Embryonic facial prominence (tissue), 1 donor: ENCODE results near the gene FOS.

Source experiments
- DNase-seq: peaks from one replicate; pipeline ENCODE4 v3.0.0-alpha.2; 2016; ENCODE audit errors: extremely low spot score

The FOS gene

GRCh38 chr14:75250800-75251199 is 27.8 kb upstream of the FOS start:
- DNase-seq, result no peak

- no peak for DNase-seq
These were observed 26.3 kb upstream of the FOS start for GRCh38 chr14:75252254-75252837.

- DNase-seq, result no peak
These were observed 24.2 kb upstream of the FOS start for GRCh38 chr14:75254381-75254822.

GRCh38 chr14:75254901-75255584 is 23.6 kb upstream of the FOS start:
- DNase-seq, result no peak

DNA sequence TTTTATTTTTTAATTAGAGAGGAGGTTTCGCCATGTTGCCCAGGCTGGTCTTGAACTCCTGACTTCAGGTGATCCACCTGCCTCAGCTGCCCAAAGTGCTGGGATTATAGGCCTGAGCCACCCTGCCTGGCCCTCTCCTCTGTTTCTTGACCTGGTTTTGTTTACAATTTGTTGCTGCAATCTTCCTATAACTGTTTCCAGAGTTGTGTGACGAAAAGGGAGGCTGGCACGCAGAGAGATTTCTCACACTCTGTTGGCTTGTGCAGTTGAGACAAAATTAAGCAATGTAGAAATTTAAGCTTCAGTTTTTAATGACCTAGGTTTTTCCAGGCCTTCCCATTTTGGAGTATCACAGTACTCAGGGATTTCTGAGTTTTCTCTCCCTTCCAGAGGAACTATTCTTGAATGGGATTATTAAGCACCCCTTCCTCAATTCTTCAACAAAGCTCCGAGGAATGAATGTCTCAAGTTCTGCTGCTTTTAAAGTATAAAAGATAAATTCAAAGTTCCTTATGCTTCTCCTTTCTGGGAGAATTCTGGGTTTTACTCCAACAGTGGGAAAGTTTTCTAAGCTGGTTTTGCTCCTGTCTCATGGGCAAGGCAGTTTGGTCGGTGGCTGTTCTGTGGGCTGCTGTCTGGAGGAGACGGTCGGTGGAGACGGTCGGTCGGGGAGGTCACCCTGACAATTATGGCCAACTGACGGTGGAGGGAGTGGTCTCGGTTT is 20.4 kb upstream of the FOS start:
- peak; percentile 35 for DNase-seq

DNA sequence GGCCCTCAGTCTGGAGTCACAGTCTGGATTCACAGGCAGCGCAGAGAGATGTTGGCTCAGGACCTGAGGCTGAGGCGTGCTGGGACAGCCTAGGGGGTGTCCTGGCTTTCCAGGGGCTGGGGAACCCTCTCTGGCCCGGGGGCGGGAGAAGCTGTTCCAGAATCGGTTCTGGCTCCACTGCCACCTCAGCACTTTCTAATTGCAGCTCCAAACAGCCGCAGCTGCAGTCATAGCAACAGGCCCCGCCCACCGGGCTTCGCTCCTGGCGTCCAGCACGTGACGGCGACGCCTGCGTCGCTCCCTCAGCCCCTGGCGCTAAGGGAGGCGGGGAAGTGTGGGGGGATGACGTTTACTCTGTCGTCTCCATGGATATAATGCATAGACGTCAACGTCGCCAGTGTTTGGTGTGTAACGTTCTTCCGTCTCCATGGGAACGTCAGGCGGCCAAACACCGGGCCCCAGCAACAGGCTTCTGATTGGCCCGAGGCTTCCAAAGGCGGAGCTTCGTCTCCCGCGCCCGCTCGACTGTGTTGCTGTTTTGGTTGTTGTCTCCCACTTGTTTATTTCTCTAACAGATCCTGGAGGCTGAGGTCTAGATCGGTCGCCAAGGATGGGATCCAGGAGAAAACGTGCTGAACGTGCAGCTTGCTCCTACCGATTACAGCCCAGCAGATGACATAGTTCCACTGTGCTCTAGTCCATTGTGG is 19.7 kb upstream of the FOS start:
- peak; percentile 99 for DNase-seq

GRCh38 chr14:75259510-75259855 is 19.1 kb upstream of the FOS start:
- DNase-seq, result no peak

DNA sequence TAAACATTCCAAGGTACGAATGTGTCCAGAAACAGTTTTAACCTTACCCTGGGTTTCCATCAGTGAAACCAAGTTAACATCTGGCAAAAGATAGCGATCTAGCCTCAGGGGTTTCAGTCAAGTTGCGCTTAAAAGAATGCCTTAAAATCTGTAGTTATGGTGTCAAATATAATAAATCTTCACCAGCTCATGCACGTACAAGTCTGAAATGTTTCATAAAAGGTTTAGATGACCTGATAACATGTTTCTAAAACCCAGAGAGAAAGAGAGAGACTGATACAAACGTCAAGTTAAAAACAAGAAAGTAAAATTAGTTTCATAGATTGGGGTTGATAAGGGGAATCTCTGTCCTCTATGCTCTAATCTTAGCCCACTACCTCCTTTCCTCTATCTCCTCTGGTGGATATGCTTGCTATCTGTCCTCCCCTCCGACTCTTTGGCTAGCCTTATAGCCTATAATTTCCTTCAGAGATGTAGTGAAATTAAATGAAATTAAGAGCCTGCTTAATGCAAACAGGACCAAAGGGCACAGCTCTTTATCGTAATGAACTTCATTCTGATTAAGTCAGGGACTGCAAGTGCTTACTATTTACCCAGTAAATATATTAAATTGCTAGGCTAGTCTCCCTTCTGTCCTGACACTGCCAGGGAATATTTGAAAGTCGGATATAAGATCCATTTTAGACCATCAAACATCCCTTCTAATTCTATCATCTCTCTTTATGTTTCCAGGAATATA is 18.4 kb upstream of the FOS start:
- DNase-seq, result peak; percentile 71

- no peak for DNase-seq
These were observed 16.8 kb upstream of the FOS start for GRCh38 chr14:75261820-75262219.

DNA sequence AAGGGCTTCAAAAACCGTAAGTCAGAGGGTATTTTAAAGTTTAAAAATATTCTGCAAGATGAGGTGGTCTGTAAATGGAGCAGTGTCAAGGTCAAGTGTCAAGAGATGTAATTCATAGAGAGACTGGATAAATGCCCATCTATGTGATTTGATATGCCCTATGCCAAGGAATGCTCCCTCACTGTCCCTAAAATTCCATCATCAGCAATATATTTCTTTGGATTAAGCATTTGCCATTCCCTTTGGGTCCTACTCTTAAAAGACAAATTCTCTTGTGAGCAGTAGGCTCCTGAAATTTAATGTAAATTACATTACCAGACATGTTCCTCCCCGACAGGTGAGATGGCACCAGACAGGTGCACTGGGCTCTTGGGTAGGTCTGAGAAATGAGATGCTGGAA is 16.0 kb upstream of the FOS start:
- no peak for DNase-seq

GRCh38 chr14:75264036-75264435 is 14.6 kb upstream of the FOS start:
- DNase-seq, result no peak

DNA sequence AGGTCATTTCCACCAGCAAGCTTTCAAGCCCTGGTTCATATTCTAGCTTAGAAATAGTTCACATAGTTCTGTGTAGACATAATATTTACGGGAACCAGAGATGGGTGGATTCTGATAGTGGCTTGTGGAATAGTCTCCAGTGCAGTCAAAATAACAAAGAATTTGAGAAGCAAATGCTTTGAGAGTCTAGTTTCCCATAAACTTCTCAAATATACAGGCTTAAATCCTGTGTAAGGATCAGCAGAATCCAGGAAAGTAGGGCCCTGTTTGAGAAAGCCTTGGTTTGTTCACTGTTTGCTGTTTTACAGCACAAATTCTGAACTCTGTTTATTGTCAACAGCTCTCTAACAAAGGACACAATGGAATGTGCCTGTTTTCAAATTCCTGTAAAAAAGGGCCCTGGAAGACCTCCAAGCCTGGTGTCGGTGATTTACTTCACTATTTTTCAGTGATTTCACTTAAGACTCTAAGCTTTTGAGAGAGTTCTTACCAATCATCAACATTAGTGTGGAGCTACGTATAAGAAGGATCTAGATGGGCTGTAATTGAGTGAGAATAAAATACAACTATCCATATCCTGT is 11.4 kb upstream of the FOS start:
- DNase-seq, result no peak

GRCh38 chr14:75268633-75269550 is 9.7 kb upstream of the FOS start:
- no peak for DNase-seq

DNA sequence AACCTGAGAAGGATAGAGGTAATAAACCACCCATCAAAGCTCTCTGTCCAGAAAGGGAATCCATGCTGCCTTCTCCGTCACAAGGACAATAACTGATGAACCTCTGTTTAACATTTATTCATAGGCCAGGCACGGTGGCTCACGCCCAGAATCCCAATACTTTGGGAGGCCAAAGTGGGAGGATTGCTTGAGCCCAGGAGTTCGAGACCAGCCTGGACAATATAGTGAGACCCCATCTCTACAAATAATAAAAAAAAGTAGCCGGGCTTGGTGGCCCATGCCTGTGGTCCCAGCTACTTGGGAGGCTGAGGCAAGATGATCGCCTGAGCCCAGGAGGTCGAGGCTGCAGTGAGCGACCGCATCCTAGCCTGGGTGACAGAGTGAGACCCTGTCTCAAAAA is 7.1 kb upstream of the FOS start:
- no peak for DNase-seq

- no peak for DNase-seq
These were observed 5.2 kb upstream of the FOS start for GRCh38 chr14:75273272-75274049.

DNA sequence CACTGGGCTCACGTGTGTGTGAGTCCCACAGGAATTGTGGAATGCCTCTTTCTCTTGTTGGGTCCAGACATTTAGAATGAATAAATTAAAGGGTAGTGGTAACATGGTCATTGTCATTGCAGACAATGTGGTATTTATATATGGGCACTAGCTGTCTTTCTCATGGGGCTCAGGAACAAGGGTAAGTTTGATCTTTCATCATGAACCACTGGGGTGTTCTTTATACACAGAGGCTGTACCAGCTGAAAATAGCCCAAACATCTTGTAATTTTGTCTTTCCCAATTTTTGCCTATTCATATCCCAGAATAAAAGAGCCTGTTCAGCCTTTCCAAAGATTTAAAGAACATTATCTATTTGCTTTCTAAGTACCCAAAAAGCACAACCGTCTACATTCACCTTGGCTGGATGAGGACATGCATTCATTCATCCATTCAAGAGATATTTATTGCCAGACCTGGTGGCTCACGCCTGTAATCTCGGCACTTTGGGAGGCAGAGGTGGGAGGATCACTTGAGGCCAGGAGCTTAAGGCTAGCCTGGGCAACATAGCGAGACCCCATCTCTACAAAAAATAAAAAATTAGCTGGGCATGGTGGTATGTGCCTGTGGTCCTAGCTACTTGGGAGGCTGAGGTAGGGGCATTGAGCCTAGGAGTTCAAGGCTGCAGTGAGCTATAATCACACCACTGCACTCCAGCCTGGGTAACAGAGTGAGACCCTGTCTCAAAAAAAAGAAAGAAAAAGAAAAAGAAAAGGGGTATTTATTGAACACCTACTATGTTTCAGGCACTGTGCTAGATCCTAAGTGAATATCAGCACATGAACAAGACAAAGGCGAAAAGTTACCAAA is 4.4 kb upstream of the FOS start:
- no peak for DNase-seq

DNA sequence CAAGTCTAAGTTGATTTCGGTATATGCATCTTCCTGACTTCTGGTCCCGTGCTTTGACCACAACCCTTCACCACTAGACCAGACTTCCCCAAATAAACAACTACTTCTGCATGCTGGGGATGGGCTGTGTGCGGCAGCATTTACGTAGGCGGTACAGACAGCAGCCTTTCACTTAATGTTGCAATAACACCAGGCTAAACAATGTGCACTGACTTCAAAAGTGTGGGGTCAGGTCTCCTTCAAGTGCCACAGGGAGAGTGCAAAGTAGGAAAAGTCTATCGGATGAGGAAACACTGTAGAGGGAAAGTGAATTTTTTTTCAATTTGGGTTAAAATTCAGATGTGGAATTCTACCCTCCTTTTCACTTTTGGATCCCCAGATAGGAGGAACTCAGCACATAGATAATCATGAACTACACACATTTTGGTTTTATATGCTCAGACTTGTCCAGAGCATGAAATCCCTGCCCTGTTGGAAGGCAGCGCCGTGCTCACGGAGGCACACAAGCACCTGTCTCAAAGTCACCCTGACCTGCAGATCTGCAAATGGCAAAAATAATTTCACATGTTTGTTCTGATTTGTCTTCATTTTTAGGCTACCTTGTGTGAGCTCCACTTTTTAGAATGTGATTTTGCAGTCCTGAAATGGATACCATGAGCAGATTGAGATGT is 3.6 kb upstream of the FOS start:
- DNase-seq, result no peak

DNA sequence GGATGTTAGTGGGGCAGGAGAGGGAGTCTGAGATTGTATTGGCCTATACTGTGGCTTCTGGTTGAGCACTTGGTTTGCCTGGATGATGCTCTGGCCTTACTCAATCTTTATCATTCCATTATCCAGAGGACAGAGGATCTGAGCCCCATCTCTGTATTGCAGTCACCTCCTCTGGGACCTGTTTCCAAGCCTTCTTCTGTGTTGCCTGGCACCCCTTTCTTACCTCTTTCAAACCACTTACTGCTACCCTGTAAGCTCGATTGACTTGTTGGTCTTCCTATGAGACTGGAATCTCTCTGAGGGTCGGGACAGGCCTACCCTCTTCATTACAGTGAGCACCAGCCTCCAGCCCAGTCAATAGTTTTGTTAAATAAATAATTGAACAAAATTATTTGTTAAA is 3.0 kb upstream of the FOS start:
- DNase-seq, result no peak
